ENCODE measurements around the gene EPS8.
"Not testable (repeated sequence)": the region's sequence is repeated elsewhere in the genome, so short reads cannot be mapped to it uniquely, and the experiment has no call there.

EPS8 gene

GRCh38 chr12:15757553-15758255 is 31.5 kb downstream of the EPS8 start:
- no peaks in the 10 kb centered on the region for H3K9me3 ChIP-seq (ENCODE audit: control insufficient read depth, insufficient read depth, low read length)
- no peak overlapping the region for H3K4me3 ChIP-seq (ENCODE audit: low read length)
- no peaks in the 10 kb centered on the region for H3K36me3 ChIP-seq (ENCODE audit: control insufficient read depth, insufficient read depth, low read length)
- H3K27ac ChIP-seq (ENCODE audit: low read length) = no peak overlapping the region
- no peaks in the 10 kb centered on the region; the same call in 1 of the 2 replicates for H3K4me1 ChIP-seq (ENCODE audit: control insufficient read depth, insufficient read depth, low read length)
- no peak for DNase-seq (ENCODE audit: low read depth, low spot score)
- no peaks in the 10 kb centered on the region for H3K27me3 ChIP-seq (ENCODE audit: control insufficient read depth, insufficient read depth, low read length)
- no CpG with 5 or more reads among the region's 7 CpGs for whole genome bisulfite sequencing (ENCODE audit: insufficient coverage, insufficient read length)

GRCh38 chr12:15756822-15757221 is 32.4 kb downstream of the EPS8 start:
- WGBS (ENCODE audit: insufficient coverage, insufficient read length) = no CpG with 5 or more reads among the region's 1 CpG
- Histone ChIP-seq H3K27ac (ENCODE audit: low read length) (no peak overlapping the region), H3K27me3 (ENCODE audit: control insufficient read depth, insufficient read depth, low read length) (no peaks in the 10 kb centered on the region), H3K4me1 (ENCODE audit: control insufficient read depth, insufficient read depth, low read length) (no peaks in the 10 kb centered on the region; the same call in 1 of the 2 replicates), H3K4me3 (ENCODE audit: low read length) (no peak overlapping the region), H3K36me3 (ENCODE audit: control insufficient read depth, insufficient read depth, low read length) (no peaks in the 10 kb centered on the region), H3K9me3 (ENCODE audit: control insufficient read depth, insufficient read depth, low read length) (no peaks in the 10 kb centered on the region)
- DNase-seq (ENCODE audit: low read depth, low spot score) = no peak

- H3K36me3 ChIP-seq (ENCODE audit: control insufficient read depth, insufficient read depth, low read length) = no peaks in the 10 kb centered on the region
- no peak for DNase-seq (ENCODE audit: low read depth, low spot score)
- H3K4me1 ChIP-seq (ENCODE audit: control insufficient read depth, insufficient read depth, low read length) = no peaks in the 10 kb centered on the region; the same call in 1 of the 2 replicates
- H3K4me3 ChIP-seq (ENCODE audit: low read length) = no peak overlapping the region
- no peaks in the 10 kb centered on the region for H3K27me3 ChIP-seq (ENCODE audit: control insufficient read depth, insufficient read depth, low read length)
- no CpG with 5 or more reads among the region's 2 CpGs for WGBS (ENCODE audit: insufficient coverage, insufficient read length)
- no peak overlapping the region for H3K27ac ChIP-seq (ENCODE audit: low read length)
- no peaks in the 10 kb centered on the region for H3K9me3 ChIP-seq (ENCODE audit: control insufficient read depth, insufficient read depth, low read length)
Measured at GRCh38 chr12:15754233-15754632, 35.0 kb downstream of the EPS8 start.

GRCh38 chr12:15752785-15753184 is 36.4 kb downstream of the EPS8 start:
- Histone ChIP-seq H3K27me3 (ENCODE audit: control insufficient read depth, insufficient read depth, low read length) (no peaks in the 10 kb centered on the region), H3K4me3 (ENCODE audit: low read length) (no peak overlapping the region), H3K36me3 (ENCODE audit: control insufficient read depth, insufficient read depth, low read length) (no peaks in the 10 kb centered on the region), H3K4me1 (ENCODE audit: control insufficient read depth, insufficient read depth, low read length) (no peaks in the 10 kb centered on the region), H3K27ac (ENCODE audit: low read length) (no peak overlapping the region), H3K9me3 (ENCODE audit: control insufficient read depth, insufficient read depth, low read length) (no peaks in the 10 kb centered on the region)
- no peak for DNase-seq (ENCODE audit: low read depth, low spot score)

- no peak overlapping the region for H3K27ac ChIP-seq (ENCODE audit: low read length)
- H3K27me3 ChIP-seq (ENCODE audit: control insufficient read depth, insufficient read depth, low read length) = no peaks in the 10 kb centered on the region
- no peak for DNase-seq (ENCODE audit: low read depth, low spot score)
- WGBS (ENCODE audit: insufficient coverage, insufficient read length) = 100% methylated on average over 1 of the region's 2 CpGs
- H3K36me3 ChIP-seq (ENCODE audit: control insufficient read depth, insufficient read depth, low read length) = no peaks in the 10 kb centered on the region
- H3K9me3 ChIP-seq (ENCODE audit: control insufficient read depth, insufficient read depth, low read length) = no peaks in the 10 kb centered on the region
- H3K4me3 ChIP-seq (ENCODE audit: low read length) = no peak overlapping the region
- no peaks in the 10 kb centered on the region for H3K4me1 ChIP-seq (ENCODE audit: control insufficient read depth, insufficient read depth, low read length)
Measured at GRCh38 chr12:15751741-15752140, 37.4 kb downstream of the EPS8 start.

- no peaks in the 10 kb centered on the region for H3K27me3 ChIP-seq (ENCODE audit: control insufficient read depth, insufficient read depth, low read length)
- H3K4me3 ChIP-seq (ENCODE audit: low read length) = no peak overlapping the region
- no peaks in the 10 kb centered on the region for H3K36me3 ChIP-seq (ENCODE audit: control insufficient read depth, insufficient read depth, low read length)
- H3K9me3 ChIP-seq (ENCODE audit: control insufficient read depth, insufficient read depth, low read length) = no peaks in the 10 kb centered on the region
- H3K4me1 ChIP-seq (ENCODE audit: control insufficient read depth, insufficient read depth, low read length) = no peaks in the 10 kb centered on the region
- H3K27ac ChIP-seq (ENCODE audit: low read length) = no peak overlapping the region
- no CpG with 5 or more reads among the region's 4 CpGs for WGBS (ENCODE audit: insufficient coverage, insufficient read length)
- DNase-seq (ENCODE audit: low read depth, low spot score) = no peak
Measured at GRCh38 chr12:15749937-15750336, 39.3 kb downstream of the EPS8 start.

- not testable (repeated sequence) for H3K9me3 ChIP-seq (ENCODE audit: control insufficient read depth, insufficient read depth, low read length); DNase-seq (ENCODE audit: low read depth, low spot score); H3K27me3 ChIP-seq (ENCODE audit: control insufficient read depth, insufficient read depth, low read length); H3K4me1 ChIP-seq (ENCODE audit: control insufficient read depth, insufficient read depth, low read length); H3K36me3 ChIP-seq (ENCODE audit: control insufficient read depth, insufficient read depth, low read length); H3K4me3 ChIP-seq (ENCODE audit: low read length); H3K27ac ChIP-seq (ENCODE audit: low read length)
- WGBS (ENCODE audit: insufficient coverage, insufficient read length) = no CpG with 5 or more reads among the region's 3 CpGs
Measured at GRCh38 chr12:15741870-15742269, 47.3 kb downstream of the EPS8 start.

GRCh38 chr12:15741082-15741481 is 48.1 kb downstream of the EPS8 start:
- WGBS (ENCODE audit: insufficient coverage, insufficient read length) = no CpG with 5 or more reads among the region's 2 CpGs
- H3K27ac ChIP-seq (ENCODE audit: low read length) = no peak overlapping the region
- no peak overlapping the region for H3K4me3 ChIP-seq (ENCODE audit: low read length)
- no peaks in the 10 kb centered on the region for H3K4me1 ChIP-seq (ENCODE audit: control insufficient read depth, insufficient read depth, low read length)
- H3K9me3 ChIP-seq (ENCODE audit: control insufficient read depth, insufficient read depth, low read length) = no peaks in the 10 kb centered on the region
- H3K36me3 ChIP-seq (ENCODE audit: control insufficient read depth, insufficient read depth, low read length) = no peaks in the 10 kb centered on the region
- no peak for DNase-seq (ENCODE audit: low read depth, low spot score)
- no peaks in the 10 kb centered on the region for H3K27me3 ChIP-seq (ENCODE audit: control insufficient read depth, insufficient read depth, low read length)

GRCh38 chr12:15740389-15740788 is 48.8 kb downstream of the EPS8 start:
- not testable (repeated sequence) for DNase-seq (ENCODE audit: low read depth, low spot score); H3K9me3 ChIP-seq (ENCODE audit: control insufficient read depth, insufficient read depth, low read length); H3K27me3 ChIP-seq (ENCODE audit: control insufficient read depth, insufficient read depth, low read length); H3K4me3 ChIP-seq (ENCODE audit: low read length); H3K4me1 ChIP-seq (ENCODE audit: control insufficient read depth, insufficient read depth, low read length); H3K36me3 ChIP-seq (ENCODE audit: control insufficient read depth, insufficient read depth, low read length); H3K27ac ChIP-seq (ENCODE audit: low read length)
- no CpG with 5 or more reads among the region's 5 CpGs for WGBS (ENCODE audit: insufficient coverage, insufficient read length)

GRCh38 chr12:15738438-15739015 is 50.7 kb downstream of the EPS8 start:
- WGBS (ENCODE audit: insufficient coverage, insufficient read length) = no CpG with 5 or more reads among the region's 3 CpGs
- Histone ChIP-seq H3K4me1 (ENCODE audit: control insufficient read depth, insufficient read depth, low read length) (no peaks in the 10 kb centered on the region), H3K27ac (ENCODE audit: low read length) (no peak overlapping the region), H3K27me3 (ENCODE audit: control insufficient read depth, insufficient read depth, low read length) (no peaks in the 10 kb centered on the region), H3K36me3 (ENCODE audit: control insufficient read depth, insufficient read depth, low read length) (no peaks in the 10 kb centered on the region), H3K4me3 (ENCODE audit: low read length) (no peak overlapping the region), H3K9me3 (ENCODE audit: control insufficient read depth, insufficient read depth, low read length) (no peaks in the 10 kb centered on the region)
- DNase-seq (ENCODE audit: low read depth, low spot score) = no peak
